Activated T-cell treated with anti-CD3 and anti-CD28 coated beads for 48 hours (primary cell): ENCODE measurements around the gene ITSN1.
"Not testable (repeated sequence)": the region's sequence is repeated elsewhere in the genome, so short reads cannot be mapped to it uniquely, and the experiment has no call there.

Experiments used
- DNase-seq: peaks from one replicate; pipeline ENCODE4 v3.0.0-alpha.2; 2020; ENCODE audit warnings: low read depth

The ITSN1 gene

DNA sequence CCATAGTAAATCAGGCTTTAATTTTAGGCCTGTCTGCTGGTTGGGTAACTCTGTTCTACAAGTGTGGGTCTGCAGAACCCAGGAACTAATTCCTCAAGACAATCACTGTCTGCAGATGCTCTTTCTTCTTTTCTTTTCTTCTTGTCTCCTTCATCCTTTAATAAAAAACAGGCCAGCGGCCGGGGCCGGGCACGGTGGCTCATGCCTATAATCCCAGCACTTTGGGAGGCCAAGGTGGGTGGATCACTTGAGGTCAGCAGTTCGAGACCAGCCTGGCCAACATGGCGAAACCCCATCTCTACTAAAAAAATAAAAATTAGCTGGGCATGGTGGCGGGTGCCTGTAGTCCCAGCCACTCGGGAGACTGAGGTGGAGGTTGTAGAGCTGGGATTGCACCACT, 220.9 kb downstream of the ITSN1 start:
- DNase-seq, result not testable (repeated sequence)

- no peak for DNase-seq
Observed at GRCh38 chr21:33864150-33864549, 221.8 kb downstream of the ITSN1 start.

DNA sequence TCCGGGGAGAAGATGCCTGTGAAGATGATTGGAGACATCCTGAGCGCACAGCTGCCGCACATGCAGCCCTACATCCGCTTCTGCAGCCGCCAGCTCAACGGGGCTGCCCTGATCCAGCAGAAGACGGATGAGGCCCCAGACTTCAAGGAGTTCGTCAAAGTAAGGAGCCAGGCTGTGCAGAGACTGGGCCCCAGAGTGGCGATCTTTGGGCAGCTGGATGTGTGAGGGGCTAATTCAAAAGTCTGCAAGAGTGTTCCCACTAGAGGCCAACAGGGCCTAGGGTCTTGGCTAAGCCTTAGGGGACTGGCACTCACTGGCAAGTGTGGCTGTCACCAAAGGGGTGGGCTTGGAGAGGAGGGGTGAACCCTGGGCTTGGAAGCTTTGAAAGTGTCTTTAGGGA, 222.9 kb downstream of the ITSN1 start:
- DNase-seq, result no peak

DNA sequence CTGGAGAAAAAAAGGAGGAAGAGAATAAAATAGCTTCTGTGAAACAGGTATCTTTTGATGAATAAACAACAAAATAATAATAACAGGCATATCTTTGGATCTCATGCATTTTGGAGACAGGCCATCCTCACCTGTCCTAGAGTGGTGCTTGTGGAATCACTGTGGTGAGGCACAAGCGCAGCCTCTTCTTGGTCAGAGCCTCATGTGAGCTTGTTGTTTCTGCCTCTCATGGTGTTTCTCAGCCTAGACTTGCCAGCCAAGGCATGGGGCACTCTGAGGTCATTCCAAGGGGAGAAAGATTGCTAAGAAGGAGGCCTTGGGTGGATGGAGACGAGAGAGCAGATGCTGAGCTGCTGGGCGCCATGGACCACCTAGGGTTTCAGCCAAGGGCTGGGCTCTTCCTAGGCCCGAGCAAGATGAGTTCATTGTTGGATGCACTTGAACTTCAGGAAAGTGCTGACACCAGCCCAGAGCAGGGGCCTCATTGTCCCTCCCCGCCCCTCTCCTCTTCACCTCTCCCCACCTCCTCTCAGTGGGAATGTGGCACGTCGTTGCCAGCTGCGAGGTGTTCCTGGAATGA, 223.8 kb downstream of the ITSN1 start:
- DNase-seq, result no peak

DNA sequence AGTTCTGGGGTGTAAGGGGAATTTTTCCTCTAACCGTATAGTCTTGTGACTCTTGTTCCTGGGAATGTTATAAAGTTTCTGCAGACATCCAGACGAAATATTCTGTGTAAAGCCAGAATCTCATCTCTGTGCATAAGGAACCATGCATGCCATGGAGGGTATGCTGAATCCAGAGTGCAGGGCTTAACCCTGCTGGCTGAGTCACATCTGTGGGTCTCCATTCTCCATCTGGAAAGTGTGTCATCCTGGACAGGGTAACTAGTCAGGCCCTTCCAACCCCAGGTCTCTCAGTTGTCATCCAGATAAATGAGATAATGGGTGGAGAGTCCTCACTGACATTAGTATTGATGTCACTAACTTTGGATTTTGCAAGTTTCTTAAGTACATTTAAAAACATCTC, 224.5 kb downstream of the ITSN1 start:
- no peak for DNase-seq

- not testable (repeated sequence) for DNase-seq
Observed at GRCh38 chr21:33867868-33868267, 225.6 kb downstream of the ITSN1 start.

DNA sequence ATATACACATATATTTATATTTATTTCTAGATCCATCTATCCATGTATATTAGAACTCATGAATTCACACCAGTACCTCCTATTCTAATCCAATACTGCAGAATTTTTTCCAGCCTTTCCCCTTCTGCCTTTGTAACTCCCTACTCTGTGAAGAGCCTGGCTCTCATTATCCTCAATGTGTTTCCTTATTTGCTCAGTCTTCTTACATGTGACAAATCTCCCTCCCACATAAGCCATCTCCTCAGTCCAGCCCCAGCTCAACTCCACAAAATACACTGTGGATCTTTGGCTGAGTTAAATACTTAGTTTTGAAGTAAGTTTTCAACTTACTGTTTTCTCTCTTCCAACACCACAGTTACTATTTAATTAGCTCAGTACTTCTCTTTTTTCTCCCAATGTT, 227.6 kb downstream of the ITSN1 start:
- no peak for DNase-seq

DNA sequence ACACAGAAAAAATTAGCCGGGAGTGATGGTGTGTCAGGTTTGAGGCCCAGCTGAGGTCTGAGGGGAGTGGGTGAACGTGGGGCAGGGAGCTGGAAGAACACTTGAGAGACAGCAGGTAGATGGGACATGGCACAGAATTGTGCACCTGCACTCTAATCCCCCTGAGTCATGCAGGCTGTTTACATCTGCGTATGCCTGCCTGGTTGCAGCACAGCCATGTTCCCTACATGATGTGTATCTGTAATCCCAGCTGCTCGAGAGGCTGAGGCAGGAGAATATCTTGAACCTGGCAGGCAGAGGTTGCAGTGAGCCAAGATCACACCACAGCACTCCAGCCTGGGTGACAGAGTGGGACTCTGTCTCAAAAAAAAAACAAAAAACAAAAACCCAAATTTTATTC, 228.5 kb downstream of the ITSN1 start:
- DNase-seq, result no peak

DNA sequence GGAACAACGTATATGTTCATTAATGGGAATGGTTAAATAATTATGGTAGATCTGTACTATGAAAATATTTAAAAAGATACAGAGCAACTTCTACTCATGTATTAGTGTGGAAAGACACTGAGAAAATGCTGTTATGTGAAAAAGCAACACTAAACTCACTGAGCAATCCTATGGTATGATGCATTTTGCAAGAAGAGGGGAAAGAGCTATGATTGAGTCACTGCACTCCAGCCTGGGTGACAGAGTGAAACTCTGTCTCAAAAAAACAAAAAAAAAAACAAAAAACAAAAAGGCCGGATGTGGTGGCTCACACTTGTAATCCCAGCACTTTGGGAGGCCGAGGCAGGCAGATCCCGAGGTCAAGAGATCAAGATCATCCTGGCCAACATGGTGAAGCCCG, 228.9 kb downstream of the ITSN1 start:
- DNase-seq, result no peak

GRCh38 chr21:33872881-33873515, 230.7 kb downstream of the ITSN1 start:
- DNase-seq, result no peak

- no peak for DNase-seq
Observed at GRCh38 chr21:33874161-33874560, 231.9 kb downstream of the ITSN1 start.

DNA sequence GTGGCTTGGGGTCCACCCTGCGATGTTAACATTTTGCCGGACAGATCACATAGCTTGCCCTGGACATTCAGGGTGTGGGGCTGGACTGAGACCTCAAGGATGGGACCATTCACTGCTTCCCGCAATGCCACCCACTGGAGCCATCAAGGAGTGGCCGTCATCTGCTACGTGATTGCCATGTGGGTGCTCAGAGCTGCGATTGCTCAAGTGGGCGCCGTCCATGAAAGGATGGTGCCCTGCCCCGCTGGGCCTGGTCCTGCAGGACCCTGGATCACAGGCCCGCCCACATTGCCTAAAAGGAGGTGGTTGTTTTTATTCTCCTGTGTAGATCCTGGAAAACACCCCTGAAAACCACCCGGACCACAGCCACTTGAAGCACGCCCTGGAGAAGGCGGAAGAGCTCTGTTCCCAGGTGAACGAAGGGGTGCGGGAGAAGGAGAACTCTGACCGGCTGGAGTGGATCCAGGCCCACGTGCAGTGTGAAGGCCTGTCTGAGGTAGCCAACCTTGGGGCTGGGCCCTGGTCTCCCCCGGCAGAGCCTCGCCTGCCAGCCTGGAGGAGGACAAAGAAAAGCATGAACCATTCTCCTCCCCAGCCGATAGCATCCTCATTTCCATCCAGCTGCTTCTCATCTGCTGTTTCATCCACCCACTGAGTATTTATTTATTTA, 232.9 kb downstream of the ITSN1 start:
- DNase-seq, result no peak

- no peak for DNase-seq
Observed at GRCh38 chr21:33878824-33879223, 236.5 kb downstream of the ITSN1 start.

GRCh38 chr21:33880626-33881025, 238.3 kb downstream of the ITSN1 start:
- DNase-seq, result no peak

DNA sequence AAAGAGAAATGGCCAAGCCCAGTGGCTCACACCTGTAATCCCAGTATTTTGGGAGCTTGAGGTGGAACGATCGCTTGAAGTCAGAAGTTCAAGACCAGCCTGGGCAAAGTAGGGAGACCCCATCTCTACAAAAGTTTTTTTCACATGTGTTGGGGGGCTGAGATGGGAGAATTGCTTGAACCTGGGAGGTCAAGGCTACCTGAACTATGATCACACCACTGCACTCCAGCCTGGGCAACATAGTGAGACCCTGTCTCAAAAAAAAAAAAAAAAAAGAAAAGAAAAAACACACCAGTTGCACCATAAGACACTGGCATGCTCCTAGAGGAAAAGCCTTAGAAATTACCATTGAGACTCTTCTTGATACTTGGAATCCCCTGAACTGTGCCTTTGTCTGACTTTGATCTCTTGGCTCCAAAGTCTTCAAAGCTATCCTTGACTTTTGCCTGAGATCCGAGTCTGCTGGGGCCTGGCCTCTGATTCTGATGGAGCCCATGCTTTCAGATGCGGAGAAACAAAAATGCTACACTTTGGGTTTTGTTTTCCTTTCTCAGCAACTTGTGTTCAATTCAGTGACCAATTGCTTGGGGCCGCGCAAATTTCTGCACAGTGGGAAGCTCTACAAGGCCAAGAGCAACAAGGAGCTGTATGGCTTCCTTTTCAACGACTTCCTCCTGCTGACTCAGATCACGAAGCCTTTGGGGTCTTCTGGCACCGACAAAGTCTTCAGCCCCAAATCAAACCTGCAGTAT, 239.6 kb downstream of the ITSN1 start:
- DNase-seq, result no peak

DNA sequence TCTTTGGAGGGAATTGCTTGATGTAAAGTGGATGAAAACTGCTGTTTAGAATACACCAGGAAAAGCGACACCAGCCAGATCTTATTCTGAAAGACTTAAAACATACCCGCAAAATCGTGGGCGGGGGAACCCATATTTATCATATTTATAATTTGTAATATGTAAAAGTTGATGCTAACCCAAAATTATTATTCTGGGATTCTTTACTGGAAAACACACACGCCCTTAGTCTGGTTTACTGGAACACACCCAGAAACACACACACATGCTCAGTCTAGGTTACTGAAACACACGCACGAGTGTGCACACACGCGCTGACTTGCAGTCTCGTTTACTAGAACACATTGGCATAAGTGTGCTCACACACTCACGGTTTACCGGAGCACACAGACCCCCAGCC, 240.8 kb downstream of the ITSN1 start:
- DNase-seq, result no peak

GRCh38 chr21:33884376-33885171, 242.3 kb downstream of the ITSN1 start:
- DNase-seq, result no peak

- DNase-seq, result no peak
Observed at GRCh38 chr21:33885172-33885514, 242.8 kb downstream of the ITSN1 start.

DNA sequence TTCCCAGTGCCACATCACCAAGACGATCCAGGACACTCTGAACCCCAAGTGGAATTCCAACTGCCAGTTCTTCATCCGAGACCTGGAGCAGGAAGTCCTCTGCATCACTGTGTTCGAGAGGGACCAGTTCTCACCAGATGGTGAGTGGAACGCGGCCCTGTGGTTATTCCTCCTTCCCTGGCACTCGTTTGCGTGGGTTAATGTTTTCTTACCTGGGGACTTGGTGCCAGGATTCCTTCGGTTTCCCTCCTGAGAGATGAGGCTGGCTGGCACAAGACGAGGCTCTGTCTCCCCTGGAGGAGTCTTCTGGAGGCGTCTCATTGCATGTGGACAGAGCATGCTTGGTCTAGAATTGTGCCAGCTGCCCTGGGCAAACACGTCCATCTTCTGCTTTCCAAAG, 244.0 kb downstream of the ITSN1 start:
- DNase-seq, result no peak

DNA sequence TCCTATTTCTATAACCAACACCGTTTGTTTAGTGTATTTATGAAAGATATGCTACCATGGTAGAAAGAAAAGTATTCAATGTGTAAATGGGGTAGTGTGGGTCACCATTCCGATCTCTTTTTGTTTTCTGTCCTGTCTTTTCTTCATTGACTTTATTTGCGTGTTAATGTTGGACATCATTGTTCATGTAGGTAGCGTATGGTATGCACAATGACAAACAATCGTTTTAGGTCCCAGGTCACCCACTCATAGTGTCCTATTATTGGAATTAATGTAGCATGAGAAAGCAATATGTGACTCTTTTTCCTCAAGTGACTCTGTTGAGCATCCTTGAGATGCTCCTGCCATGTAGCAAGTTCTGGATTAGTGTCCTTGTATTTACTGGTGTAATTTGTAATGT, 247.9 kb downstream of the ITSN1 start:
- DNase-seq, result no peak

DNA sequence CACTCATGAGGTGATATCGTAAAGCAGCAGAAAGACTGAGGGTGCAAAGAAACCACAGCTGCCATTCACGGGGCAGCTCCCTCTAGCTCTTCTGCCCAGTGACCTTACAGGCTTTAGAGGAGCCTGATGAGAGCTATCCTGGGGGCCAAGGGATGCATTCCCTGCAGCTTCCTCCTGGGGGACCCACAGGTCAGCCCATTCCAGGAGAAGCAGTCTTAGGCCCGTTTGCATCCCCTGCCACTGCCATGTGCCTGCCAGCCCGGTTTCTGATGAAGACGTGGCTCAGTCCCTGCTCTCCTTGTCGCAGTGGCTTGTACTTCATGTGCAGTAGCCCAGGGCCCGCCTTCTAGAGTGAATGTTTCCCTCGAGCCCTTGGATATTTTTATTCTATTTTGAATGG, 250.6 kb downstream of the ITSN1 start:
- no peak for DNase-seq

- DNase-seq, result no peak
Observed at GRCh38 chr21:33893917-33894316, 251.6 kb downstream of the ITSN1 start.
